Subcutaneous abdominal adipose tissue (tissue), 5 donors: ENCODE data around the gene PGM2.

Experiments
- H3K27ac ChIP-seq: one replicate; pipeline ENCODE4 v1.7.0; 2013; ENCODE audit warnings: low read depth, mild to moderate bottlenecking, inconsistent platforms, low read length, moderate library complexity
- H3K27me3 ChIP-seq, 5 donors: one replicate each; pipeline ENCODE4 v1.7.0; 2013; ENCODE audit warnings: low read length in 5 of 5, inconsistent platforms in 1 of 5; ENCODE audit not compliant: control insufficient read depth in 5 of 5, insufficient read depth in 4 of 5
- H3K36me3 ChIP-seq, 5 donors: one replicate each; pipeline ENCODE4 v1.7.0; 2013; ENCODE audit warnings: low read length in 5 of 5; ENCODE audit not compliant: control insufficient read depth in 5 of 5, insufficient read depth in 5 of 5
- H3K4me1 ChIP-seq, 5 donors: one replicate each; pipeline ENCODE4 v1.7.0; 2013; ENCODE audit warnings: low read length in 5 of 5, mild to moderate bottlenecking in 3 of 5, moderate library complexity in 1 of 5; ENCODE audit not compliant: control insufficient read depth in 5 of 5, insufficient read depth in 5 of 5
- H3K4me3 ChIP-seq, 5 donors: one replicate each; pipeline ENCODE4 v1.7.0; 2013; ENCODE audit warnings: low read length in 5 of 5, low read depth in 1 of 5
- H3K9ac ChIP-seq, 5 donors: one replicate each; pipeline ENCODE4 v1.7.0; 2013; ENCODE audit warnings: low read length in 5 of 5, mild to moderate bottlenecking in 4 of 5, moderate library complexity in 3 of 5
- H3K9me3 ChIP-seq, 5 donors: one replicate each; pipeline ENCODE4 v1.7.0; 2013; ENCODE audit warnings: low read length in 5 of 5; ENCODE audit not compliant: control insufficient read depth in 5 of 5
- donor health status: healthy.
- donor health status: healthy.
- donor health status: healthy.
- donor health status: healthy.
- donor health status: healthy.

The PGM2 gene

GRCh38 chr4:37891260-37892159, 65.0 kb downstream of the PGM2 start:
- Histone ChIP-seq H3K9me3 (no peaks in the 10 kb centered on the region), H3K9ac (peak overlapping the region in 2 of 5 donors; percentile 8 to 47), H3K36me3 (no peaks in the 10 kb centered on the region), H3K4me3 (peak overlapping the region; percentile 66 to 80 (median 77)), H3K27me3 (peaks cover 6 to 18% (median 10%) of the 10 kb centered on the region in 5 donors), H3K4me1 (peaks cover 0 to 31% (median 19%) of the 10 kb centered on the region in 5 donors), H3K27ac (peak overlapping the region; percentile 7)

DNA sequence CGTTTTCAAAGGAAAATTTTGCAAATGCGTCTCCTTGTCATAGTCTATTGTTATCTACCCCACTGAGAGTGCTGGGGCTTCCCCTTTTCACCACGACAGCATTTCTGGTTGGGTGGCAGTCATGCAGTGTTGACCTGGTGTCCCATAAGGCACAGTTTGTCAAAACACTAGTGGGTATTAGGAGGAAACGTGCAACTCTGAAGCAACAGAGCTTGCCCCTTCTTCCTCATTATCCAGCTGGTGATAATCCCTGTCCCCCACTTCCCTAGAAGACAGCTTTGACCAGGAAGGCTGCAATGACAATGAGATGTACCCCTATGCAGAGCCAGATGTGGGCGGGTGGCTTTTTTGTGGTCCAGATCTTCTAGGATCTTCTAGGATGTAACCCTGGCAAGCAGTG, 66.2 kb downstream of the PGM2 start:
- peaks cover 0 to 31% (median 19%) of the 10 kb centered on the region in 5 donors for H3K4me1 ChIP-seq
- no peaks in the 10 kb centered on the region for H3K36me3 ChIP-seq
- H3K9ac ChIP-seq: no peak overlapping the region
- H3K27me3 ChIP-seq: peaks cover 6 to 18% (median 10%) of the 10 kb centered on the region in 5 donors
- no peaks in the 10 kb centered on the region for H3K9me3 ChIP-seq
- H3K27ac ChIP-seq: no peak overlapping the region
- peak overlapping the region in 1 of 5 donors; percentile 14 for H3K4me3 ChIP-seq

DNA sequence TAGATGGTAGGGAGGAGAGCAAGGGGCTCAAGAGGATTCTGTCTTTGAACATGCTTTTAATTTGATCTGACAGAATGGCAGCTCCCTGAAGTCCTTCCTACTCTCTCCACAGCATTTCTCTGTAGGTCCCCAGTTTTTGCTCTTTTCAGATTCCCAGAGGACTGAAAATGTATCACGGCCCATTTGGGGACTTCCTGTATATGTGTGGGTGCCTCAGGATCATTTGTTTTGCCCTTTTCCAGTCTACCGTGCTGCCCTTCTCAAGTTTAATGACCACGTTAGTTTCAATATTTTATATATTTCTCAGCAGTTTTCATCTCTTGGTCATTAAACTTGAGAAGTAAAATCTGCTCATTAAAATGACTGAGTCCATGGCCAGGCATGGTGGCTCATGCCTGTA, 66.7 kb downstream of the PGM2 start:
- Histone ChIP-seq H3K4me3 (no peak overlapping the region), H3K27me3 (peaks cover 6 to 18% (median 10%) of the 10 kb centered on the region in 5 donors)

GRCh38 chr4:37895271-37895670, 68.8 kb downstream of the PGM2 start:
- peaks cover 0 to 23% (median 13%) of the 10 kb centered on the region in 5 donors for H3K4me1 ChIP-seq
- H3K27me3 ChIP-seq: peaks cover 0 to 11% (median 6%) of the 10 kb centered on the region in 5 donors
- H3K9ac ChIP-seq: no peak overlapping the region
- H3K36me3 ChIP-seq: no peaks in the 10 kb centered on the region
- H3K9me3 ChIP-seq: no peaks in the 10 kb centered on the region
- no peak overlapping the region for H3K4me3 ChIP-seq
- H3K27ac ChIP-seq: no peak overlapping the region

More for the DNA sequence above, 66.7 kb downstream of the PGM2 start:
- Histone ChIP-seq H3K36me3 (no peaks in the 10 kb centered on the region), H3K9ac (no peak overlapping the region), H3K9me3 (no peaks in the 10 kb centered on the region), H3K27ac (no peak overlapping the region), H3K4me1 (peaks cover 0 to 31% (median 19%) of the 10 kb centered on the region in 5 donors)

- H3K4me1 ChIP-seq: peaks cover 0 to 13% (median 5%) of the 10 kb centered on the region in 5 donors
- H3K27ac ChIP-seq: no peak overlapping the region
- no peaks in the 10 kb centered on the region for H3K9me3 ChIP-seq
- no peak overlapping the region for H3K4me3 ChIP-seq
- H3K9ac ChIP-seq: no peak overlapping the region
- H3K36me3 ChIP-seq: no peaks in the 10 kb centered on the region
- peaks cover 0 to 9% (median 3%) of the 10 kb centered on the region in 5 donors for H3K27me3 ChIP-seq
These were observed 69.8 kb downstream of the PGM2 start for GRCh38 chr4:37896206-37896860.

DNA sequence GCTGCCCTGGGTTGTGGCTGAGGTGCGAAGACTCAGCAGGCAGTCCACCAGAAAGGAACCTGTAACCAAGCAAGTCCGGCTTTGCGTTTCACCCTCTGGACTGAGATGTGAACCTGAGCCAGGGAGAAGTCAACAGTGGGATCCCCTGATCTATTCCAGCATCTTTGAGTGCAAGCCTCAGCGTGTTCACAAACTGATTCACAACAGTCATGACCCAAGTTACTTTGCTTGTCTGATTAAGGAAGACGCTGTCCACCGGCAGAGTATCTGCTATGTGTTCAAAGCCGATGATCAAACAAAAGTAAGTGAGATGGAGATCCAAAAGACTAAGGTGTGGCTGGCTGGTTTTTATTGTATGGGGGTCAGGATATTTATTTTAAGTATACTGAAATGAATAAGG, 75.7 kb downstream of the PGM2 start:
- Histone ChIP-seq H3K9ac (no peak overlapping the region), H3K36me3 (no peaks in the 10 kb centered on the region), H3K4me3 (no peak overlapping the region), H3K9me3 (no peaks in the 10 kb centered on the region), H3K27me3 (peaks cover 0 to 4% (median 0%) of the 10 kb centered on the region in 5 donors), H3K27ac (no peak overlapping the region), H3K4me1 (peaks cover 0 to 3% (median 0%) of the 10 kb centered on the region in 5 donors)

DNA sequence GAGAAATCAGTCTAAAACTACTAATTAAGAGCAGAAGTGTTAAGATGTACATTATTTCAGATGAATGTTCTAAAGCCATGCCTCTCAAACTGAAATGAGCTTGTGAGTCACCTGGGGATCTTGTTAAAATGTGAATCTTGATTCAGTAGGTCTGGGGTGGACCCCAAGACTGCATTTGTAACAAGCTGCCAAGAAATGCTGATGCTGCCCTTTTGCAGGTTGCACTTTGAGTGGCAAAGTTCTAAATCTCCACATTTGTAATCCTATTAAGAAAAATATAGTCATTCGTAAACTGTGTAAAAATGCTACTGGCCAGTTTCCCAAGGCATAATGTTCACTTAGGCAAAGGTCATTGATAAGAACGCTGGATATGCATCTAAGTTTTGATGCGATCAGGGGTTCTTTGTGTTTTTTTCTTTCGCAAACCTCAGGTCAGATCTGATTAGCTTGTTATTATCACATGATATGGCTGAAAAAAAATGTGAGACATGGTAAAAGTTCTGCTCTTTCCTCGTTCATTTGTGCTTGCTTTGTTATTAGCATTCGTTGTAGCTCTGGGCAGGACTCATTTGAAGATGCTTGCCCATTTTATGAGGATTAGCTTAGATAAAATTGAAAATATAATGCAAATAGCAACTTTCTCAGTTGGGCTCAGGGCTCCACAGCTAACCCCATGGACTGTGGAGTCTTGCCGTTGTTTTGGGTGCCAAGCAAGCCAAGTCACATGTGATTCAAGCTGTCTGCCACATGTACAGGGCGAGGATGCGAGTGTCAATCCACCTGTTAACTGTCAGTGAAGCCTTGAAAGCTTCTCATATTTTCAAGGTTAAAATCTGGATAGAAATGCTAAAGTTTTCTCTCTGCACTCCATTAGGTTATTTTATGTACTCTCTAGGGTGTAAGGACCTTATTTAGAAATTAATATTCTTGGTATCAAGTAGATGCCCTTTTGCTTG, 76.5 kb downstream of the PGM2 start:
- H3K4me1 ChIP-seq: peaks cover 0 to 3% (median 0%) of the 10 kb centered on the region in 5 donors
- no peaks in the 10 kb centered on the region for H3K9me3 ChIP-seq
- H3K4me3 ChIP-seq: no peak overlapping the region
- H3K36me3 ChIP-seq: no peaks in the 10 kb centered on the region
- no peak overlapping the region for H3K27ac ChIP-seq
- peaks cover 0 to 4% (median 0%) of the 10 kb centered on the region in 5 donors for H3K27me3 ChIP-seq
- H3K9ac ChIP-seq: no peak overlapping the region

- H3K36me3 ChIP-seq: no peaks in the 10 kb centered on the region
- H3K4me3 ChIP-seq: no peak overlapping the region
- H3K27me3 ChIP-seq: peaks cover 0 to 4% (median 0%) of the 10 kb centered on the region in 5 donors
- no peak overlapping the region for H3K27ac ChIP-seq
- no peak overlapping the region for H3K9ac ChIP-seq
- no peaks in the 10 kb centered on the region for H3K9me3 ChIP-seq
- peaks cover 0 to 3% (median 0%) of the 10 kb centered on the region in 5 donors for H3K4me1 ChIP-seq
These were observed 77.4 kb downstream of the PGM2 start for GRCh38 chr4:37903901-37904300.

DNA sequence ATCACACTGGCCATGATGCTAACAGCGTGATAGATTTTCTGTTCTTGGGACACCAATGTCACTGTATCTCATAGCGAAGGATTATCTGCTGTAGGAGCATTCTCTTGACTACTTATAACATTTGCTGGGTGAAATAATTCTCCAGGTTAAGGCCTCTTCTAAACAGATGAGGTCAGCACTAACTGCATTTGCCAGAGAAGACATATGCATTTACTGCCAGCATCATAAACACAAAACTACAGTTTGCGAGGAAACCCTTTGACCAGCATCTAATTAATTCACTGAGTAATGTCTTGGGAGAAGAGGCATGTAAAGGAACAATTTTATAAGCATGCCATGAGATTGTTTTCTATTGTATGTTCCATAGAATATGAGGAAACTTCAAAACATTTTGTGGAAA, 78.3 kb downstream of the PGM2 start:
- H3K9ac ChIP-seq: no peak overlapping the region
- peaks cover 0 to 4% (median 0%) of the 10 kb centered on the region in 5 donors for H3K27me3 ChIP-seq
- no peak overlapping the region for H3K27ac ChIP-seq
- H3K36me3 ChIP-seq: no peaks in the 10 kb centered on the region
- H3K9me3 ChIP-seq: no peaks in the 10 kb centered on the region
- peaks cover 0 to 3% (median 0%) of the 10 kb centered on the region in 5 donors for H3K4me1 ChIP-seq
- no peak overlapping the region for H3K4me3 ChIP-seq
